NCI-H82 treated with DMSO at 0.1 percent for 48 hours (cell line): ENCODE results near the gene ARHGAP9.
"Not testable (repeated sequence)": the region's sequence is repeated elsewhere in the genome, so short reads cannot be mapped to it uniquely, and the experiment has no call there.

Experiments
- DNase-seq: peaks from one replicate; lab custom pipeline; 2025; ENCODE audit not compliant: unreplicated experiment; lab: John Stamatoyannopoulos, UW

The ARHGAP9 gene

DNA sequence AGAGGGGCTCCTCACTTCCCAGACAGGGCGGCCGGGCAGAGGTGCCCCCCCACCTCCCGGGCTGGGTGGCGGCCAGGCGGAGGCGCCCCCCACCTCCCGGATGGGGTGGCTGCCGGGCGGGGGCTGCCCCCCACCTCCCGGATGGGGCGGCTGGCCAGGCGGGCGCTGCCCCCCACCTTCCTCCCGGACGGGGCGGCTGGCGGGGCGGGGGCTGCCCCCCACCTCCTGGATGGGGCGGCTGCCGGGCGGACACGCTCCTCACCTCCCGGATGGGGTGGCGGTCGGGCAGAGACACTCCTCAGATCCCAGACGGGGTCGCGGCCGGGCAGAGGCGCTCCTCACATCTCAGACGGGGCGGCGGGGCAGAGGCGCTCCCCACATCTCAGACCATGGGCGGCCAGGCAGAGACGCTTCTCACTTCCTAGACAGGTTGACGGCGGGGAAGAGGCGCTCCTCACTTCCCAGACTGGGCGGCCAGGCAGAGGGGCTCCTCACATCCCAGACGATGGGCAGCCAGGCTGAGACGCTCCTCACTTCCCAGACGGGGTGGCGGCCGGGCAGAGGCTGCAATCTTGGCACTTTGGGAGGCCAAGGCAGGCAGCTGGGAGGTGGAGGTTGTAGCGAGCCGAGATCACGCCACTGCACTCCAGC, 15.5 kb upstream of the ARHGAP9 start:
- DNase-seq: not testable (repeated sequence)

DNA sequence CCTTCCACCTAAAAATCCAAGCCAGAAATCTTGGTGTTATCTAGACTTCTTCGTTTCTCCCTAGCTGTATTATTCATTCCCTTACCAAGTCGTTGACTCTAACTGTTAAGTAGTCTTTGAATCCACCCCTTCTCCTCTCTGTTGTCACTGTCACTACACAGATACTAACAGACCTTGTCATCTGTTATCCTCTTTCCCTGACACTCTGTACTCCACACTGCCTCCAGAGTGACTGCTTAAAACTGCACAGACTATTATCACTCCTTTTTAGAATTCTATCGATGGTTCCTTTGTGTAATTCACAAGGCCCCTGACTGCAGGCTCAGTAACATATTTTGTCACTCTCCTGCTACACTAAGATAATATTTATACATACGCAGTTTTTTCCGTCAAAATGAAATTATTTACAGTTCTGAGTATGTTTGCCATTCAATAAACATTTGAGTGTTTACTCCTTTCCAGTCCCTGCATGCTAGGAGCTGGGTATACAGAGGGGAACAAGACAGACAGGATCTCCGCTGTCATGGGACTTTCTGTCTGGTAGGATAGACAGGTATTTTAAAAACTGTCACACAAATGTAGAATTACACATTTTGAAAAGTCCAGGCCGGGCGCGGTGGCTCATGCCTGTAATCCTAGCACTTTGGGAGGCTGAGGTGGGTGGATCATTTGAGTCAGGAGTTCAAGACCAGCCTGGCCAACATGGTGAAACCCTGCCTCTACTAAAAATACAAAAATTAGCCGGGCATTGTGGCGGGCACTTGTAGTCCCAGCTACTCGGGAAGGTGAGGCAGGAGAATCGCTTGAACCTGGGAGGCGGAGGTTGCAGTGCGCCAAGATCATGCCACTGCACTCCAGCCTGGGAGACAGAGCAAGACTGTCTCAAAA, 12.0 kb upstream of the ARHGAP9 start:
- no peak for DNase-seq

DNA sequence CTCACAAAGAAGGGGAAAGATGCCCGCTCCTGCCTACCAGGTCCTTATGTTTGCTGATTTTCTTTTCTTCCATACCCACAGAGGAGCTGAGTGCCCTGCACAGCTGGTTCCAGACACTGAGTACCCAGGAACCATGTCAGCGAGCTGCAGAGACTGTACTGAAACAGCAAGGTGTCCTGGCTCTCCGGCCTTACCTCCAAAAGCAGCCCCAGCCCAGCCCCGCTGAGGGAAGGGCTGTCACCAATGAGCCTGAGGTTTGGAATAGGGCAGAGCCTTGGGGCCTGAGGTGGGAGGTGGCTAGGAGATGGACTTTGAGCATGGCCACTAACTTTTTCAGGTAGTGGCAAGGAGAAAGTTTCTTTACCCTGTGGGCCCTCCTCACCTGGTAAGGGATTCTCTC, 10.5 kb upstream of the ARHGAP9 start:
- no peak for DNase-seq

DNA sequence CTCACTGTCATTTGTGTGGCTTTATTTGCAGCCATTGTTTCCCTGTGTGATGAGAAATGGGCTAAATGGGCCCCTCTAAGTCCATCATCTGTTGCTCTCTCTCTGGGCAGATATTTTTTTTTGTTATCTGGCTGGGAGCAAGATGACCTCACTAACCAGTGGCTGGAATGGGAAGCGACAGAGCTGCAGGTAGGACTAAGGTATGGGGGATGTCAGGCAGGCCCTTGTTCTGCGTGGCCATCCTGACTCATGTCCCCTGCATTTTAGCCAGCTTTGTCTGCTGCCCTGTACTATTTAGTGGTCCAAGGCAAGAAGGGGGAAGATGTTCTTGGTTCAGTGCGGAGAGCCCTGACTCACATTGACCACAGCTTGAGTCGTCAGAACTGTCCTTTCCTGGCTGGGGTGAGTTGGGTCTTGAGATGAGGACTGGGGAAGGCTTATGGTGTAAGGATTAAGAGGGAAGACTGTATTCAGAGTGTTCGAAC, 9.5 kb upstream of the ARHGAP9 start:
- peak; percentile 3 for DNase-seq

DNA sequence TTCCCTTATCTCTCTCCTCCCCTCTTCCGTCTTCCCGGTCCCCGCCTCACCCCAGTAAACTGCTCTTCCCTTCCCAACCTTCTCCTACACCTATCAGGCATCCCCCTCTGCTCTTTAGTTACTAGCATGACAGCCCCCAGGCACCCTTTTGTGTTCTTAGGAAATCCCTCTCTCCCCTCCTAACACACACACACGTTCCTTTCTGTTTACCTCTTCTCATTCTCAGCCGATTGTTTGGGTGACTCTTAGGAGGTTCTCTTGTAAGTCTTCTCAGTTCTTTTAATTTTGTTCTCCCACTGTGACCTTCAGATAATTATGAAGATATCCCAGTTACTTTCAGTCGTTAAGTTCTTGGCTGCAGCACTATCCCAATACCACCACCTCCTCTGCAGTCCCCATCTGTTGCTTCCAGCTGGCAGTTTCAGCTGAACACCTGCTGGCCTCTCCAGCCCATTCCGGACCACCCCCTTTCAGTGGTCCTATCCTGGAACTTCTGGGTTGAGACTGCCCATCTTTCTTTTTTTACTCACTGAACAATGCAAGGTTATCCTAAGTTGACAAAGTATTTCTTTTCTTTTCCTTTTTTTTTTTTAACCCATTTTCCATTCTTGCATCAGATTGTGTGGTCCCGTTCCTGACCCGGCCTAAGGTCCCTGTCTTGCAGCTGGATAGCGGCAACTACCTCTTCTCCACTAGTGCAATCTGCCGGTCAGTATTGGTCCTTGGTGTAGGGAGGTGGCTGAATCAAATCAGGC, 8.9 kb upstream of the ARHGAP9 start:
- peak; percentile 6 for DNase-seq

DNA sequence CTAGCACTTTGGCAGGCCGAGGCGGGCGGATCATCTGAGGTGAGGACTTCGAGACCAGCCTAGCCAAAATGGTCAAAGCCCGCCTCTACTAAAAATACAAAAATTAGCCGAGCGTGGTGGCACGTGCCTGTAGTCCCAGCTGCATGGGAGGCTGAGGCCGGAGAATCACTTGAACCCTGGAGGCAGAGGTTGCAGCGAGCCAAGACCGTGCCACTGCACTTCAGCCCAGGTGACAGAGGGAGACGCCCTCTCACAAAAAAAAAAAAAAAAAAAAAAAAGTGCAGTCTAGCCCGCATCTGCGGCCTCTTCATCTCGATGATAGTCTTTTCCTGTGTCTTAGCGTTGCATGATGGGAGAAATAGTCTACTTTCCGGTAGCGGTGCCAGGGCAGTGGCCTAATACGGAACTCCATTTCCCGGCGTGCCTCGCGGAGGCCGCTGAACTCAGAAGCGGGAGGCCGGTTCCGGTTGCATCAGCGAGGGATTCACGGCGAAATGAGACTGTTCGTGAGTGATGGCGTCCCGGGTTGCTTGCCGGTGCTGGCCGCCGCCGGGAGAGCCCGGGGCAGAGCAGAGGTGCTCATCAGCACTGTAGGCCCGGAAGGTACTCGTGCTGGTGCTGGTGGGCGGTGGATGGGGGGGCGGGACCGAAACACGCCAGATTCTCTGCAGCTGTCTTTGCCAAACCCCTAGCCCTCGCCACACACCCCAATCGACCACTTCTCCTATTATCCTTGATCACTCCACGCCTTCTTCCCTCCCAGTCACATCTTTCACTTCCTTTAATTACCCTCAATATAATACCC, 8.1 kb upstream of the ARHGAP9 start, which contains the start of gene MARS1:
Gene MARS1, plus strand, starts transcription at position 472 of the 805 bp plus-strand sequence. Its CDS starts 23 bp downstream, at position 495.
- peak; percentile 92 for DNase-seq

DNA sequence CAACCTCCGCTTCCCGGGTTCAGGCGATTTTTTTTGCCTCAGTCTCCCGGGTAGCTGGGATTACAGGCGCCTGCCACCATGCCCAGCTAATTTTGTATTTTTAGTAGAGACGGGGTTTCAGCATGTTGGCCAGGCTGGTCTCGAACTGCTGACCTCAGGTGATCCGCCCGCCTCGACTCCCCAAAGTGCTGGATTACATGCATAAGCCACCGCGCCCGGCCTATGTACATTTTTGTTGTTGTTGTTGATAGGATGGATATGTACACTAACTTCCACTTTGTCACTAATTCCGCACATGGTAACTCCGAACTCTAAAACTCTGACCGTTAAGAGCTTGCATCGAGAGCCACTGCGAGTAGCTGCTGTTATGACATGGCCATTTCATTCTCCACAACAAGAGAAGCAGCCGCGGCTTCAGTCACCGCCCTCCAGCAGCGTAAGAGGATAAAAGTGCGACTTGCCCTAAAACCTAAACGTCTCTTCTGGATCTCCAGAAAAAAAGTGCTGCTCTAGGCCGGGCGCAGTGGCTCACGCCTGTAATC, 7.5 kb upstream of the ARHGAP9 start:
- peak; percentile 23 for DNase-seq

DNA sequence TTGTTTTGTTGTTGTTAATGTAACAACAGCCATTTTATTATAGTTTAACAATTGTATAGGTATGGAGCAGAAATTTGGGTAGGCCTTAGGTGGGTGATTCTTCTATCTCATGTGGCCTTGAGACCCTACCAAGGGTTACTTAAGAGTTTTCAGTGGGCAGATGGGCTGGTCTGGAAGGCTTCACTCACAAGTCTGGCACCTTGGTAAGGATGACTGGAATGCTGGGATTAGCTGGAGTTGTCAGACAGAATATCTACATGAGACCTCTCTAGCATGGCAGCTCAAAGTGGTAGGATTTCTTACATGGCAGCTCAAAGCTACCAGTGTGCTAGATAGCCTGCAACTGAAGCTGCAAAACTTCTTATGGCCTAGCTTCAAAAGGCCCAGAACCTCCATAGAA, 6.0 kb upstream of the ARHGAP9 start:
- DNase-seq: no peak

DNA sequence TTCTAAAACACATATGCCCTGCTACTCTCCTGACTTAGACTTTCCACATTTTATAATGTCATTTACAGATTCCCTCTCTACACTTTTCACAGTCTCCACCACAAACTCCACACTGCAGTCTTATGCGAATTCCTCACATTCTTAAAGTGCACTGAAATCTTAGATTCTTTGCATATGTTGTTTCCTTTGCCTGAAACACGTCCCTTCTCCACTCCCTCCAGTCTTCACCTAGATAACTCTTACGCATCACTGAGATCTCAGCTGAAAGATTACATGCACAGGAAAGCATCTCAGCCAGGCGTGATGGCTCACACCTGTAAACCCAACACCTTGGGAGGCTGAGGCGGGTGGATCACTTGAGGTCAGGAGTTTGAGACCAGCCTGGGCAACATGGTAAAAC, 3.8 kb upstream of the ARHGAP9 start:
- DNase-seq: no peak

DNA sequence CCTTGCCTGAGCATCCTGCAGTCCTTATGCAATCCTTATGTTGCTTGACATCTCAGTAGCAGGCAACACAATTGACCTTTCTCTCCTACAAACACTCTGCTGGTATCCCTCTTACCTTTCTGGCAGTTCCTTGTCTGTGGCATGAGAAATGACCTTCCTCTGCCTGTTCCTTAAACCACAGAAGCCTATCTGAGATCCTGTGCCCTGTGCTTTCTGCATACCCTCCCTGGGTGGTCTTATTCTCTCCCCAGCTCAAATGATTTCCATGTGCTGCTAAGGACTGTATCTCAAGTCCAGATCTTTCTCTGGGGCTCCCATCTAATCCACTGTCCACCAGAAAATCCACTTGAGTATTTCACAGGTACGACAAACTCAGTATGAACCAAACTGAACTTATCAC, 2.0 kb upstream of the ARHGAP9 start:
- no peak for DNase-seq

DNA sequence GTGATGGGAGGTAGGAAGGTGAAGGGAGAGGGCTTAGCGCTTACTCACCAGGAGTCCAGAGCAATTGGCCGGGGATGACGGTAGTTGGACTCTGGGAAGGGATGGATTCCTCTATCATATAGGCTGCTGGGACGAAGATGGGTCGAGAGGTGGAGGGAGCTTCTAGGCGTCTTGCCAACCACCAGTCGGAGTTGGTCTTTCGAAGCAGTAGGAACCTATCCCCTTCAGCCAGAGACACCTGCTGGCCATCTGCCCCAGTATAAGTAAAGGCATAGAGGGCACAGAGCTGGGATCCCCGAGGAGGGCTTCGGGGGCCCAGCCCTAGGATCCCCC, 657 bp downstream of the ARHGAP9 start:
- DNase-seq: no peak

DNA sequence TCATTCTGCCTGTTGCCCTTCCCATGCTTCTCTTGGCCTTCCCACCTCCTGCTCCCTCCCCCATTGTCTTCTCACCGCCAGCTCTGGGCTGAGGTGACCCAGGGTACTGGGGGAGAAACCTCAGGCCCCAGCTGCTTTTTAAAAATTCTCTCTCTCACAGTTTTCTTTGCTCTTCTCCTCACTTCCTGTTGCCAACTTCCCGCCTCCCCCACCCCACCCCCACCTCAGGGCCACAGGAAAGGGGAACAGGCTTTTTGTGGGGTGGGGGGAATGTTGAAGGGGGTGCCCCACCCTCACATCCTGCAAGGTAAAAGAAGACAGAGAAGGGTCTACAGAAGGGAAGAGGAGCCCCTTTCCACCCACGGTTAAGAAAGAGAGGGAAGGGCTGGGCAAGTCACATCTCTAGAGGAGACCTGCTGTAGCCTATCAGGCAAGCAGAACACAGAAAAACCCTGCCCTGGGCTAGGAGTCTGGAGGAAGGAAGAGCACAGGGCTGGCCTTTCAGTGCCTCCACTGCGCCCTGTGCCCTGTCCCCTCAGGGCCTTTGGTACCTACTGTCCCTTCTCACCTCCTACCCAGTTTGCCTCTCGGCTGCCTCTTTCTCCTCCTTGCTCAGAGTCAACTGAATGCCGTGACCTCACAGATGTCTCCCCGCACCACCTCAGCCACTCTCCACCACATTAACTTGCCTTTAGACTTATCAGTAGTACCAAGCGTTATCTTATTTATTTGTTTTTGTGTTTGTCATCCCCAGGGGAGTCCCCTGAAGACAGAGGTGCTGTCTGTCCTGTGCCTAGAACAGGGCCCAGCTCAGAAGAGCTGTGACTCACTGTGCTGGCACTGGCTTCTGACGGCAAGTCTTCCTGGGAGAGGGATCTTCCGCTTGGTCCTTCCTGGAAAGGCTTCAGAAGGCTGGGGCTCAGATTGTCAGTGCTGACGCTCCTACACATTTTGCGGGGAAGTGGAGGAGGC, 1.7 kb downstream of the ARHGAP9 start:
- no peak for DNase-seq

DNA sequence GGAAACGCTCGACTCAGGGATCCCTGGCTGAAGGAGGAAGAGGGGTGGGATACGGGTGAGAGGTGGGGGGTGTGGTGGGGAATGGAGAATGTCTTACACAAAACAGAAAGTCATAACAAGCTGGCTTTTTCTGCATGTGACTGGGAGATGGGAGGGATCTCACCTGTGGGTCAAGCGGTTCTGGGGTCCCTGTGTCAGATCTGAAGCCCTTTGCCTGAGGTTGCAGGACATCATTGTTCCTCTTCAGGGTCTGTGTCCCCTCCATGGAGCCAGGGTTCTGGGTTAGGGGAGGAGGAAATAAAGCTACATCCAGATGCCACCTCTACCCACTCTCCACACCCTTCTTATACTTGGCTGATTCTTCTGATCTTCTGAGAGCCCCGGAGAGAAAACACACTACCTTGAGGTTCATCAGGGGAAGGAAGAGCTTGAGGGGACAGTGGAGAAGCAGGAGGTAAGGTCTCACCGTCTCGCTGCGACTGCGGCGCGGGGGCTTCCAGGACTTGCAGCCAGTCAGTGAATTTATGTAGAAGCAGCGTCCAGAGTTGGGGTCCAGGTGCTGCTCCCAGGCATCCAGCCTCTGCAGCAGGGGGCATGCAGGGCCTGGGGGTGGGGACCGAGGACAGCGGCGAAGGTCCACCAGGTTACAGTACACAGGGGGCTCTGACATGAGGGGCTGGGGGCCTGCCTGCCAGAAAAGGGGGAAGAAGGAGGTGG, 2.5 kb downstream of the ARHGAP9 start:
- no peak for DNase-seq

DNA sequence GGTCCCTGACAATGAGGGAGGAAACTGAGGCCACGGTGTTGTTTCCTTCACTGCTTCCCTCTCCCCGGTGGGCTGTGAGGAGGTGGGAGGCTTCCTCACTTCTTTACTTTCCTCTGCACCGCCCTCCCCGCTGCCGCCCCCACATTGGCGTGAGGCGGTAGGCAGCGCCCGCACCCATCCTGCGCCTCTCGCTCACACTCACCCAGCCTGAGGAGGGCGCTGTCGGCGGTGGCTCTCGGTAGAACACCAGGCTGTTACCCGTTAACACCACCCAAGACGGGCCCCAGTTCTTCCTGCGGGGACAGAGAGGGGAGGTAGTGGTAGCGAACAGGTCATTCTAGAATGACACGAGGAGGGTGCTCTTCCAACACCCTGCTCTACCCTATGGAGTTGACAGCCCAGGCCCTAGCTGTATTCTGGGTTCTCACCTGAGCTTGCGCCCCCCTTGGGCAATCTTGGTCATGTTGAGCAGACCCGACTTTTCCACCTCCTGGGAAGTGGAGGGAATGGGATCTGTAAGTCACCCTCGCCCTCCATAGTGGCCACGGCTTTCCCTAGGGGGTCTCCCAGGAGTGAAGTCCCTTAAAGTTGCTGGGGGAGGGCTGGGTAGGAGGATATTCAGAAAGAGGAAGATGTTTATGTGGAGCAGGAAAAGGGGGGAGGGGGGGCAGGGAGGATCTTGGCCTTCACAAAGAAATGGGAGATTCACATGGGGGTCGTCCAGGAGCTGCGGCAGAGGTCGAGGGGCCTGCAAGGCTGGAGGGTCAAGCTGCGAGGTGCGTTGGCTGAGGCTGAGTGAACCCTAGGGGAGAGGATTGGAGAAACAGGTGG, 3.3 kb downstream of the ARHGAP9 start:
- no peak for DNase-seq

DNA sequence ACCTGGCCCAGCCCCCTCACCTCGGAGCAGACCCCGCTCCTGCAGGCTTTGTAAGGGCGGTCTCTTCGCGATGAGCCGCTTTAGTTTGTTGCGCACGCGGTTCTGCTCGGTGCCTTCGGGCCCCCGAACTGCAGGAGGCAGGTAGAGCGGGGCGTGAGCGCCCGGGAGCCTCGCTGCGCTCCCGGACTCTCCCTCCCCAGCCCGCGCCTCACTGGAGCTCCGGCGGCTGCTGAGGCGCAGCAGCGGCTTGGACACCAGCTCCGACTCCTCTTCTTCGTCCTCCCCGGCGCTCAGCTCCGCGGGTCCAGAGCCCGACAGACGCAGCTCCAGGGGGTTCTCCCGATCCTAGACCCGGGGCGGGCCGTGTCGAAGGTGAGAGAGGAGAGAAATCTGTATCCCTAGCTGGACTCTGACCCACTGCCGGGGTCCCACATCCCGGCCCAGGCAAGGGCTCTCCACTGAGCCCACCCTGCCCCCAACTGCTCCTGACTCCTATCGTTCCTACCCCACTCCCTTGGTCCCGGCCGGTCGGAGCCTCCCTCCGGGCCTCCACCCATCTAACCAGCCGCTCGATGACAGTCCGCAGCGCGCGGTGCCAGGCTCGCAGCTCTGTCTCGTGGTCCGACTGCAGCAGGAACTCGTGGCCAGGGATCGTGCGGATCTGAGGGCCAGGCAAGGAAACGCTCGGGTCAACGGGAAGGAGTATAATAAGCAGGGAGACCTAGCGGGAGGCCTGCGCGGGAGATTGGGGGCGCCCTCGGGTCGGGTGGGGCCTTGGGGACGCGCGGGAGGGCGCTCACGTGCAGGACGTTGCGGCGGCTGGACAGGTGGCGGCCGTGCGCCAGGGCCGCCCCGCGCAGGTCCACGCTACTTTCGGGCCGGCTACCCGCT, 4.2 kb downstream of the ARHGAP9 start:
- no peak for DNase-seq

DNA sequence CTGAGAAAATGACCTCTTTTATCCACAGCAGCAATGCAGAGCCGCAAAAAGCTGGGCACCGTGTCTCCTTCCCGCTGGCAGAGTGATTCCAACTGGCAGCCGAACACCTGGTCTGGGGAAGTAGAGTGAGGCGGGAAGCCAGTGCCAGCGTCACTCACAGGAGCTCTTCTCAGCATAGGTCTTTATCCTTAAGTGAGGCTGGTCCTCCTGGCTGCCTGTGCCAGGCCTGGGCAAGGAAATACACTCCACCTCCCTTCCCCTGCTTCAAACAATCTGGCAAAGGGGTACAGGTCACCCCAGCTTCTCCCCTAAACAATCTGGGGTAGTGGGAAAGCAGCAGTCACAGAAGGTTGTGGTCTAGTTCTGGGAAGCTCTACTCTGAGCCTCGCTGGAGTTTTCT, 4.8 kb downstream of the ARHGAP9 start:
- no peak for DNase-seq

DNA sequence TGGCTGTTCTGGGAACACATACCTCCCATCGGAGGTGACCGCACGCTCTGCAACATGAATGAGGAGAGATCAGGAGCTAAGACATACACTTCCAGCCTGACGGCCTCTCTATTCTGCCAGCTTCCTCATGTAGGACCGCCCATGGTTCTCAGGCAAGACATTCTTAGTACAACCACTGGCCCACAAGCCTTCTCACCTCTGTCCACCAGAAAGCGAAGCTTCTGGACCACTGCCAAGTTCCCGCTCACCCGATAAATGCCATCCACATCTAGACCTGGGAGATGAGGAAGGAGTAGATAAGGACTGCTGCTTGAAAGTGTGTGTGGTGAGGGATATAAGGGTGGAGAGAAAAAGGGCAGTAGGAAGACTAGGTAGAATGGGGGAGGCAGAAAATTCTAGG, 5.2 kb downstream of the ARHGAP9 start:
- DNase-seq: no peak
